Peyer's patch (tissue), 4 donors: ENCODE data around the gene PBX4. TPM values are rescaled to one million over a fixed set of nuclear protein-coding genes. Genes with fewer than 3 reads are reported as not detected.
A peak's percentile ranks its signal among the peaks of the same experiment; 100 is the strongest.

Source experiments
- DNase-seq, 3 donors: peaks; one replicate each; pipeline ENCODE4 v3.0.0-alpha.2; 2017 to 2019
- H3K27ac ChIP-seq, 4 donors: fragments of 200-600 bp; sonication (generic); one replicate each; pipeline ENCODE4 v1.5.1; 2016 to 2019
- H3K27me3 ChIP-seq, 2 donors: fragments of 200-600 bp; sonication (generic); one replicate each; pipeline ENCODE4 v1.5.1; 2019
- H3K36me3 ChIP-seq, 3 donors: fragments of 200-600 bp; sonication (generic); one replicate each; pipeline ENCODE4 v1.5.1; 2016 to 2019
- H3K4me1 ChIP-seq, 4 donors: fragments of 200-600 bp; sonication (generic); one replicate each; pipeline ENCODE4 v1.5.1; 2016 to 2019
- H3K4me3 ChIP-seq, 4 donors: fragments of 200-600 bp; sonication (generic); 1 replicate in 3 of 4; 2 replicates in 1 of 4; pipeline ENCODE4 v1.5.1; 2016 to 2019; ENCODE audit warnings: mild to moderate bottlenecking in 1 of 4
- H3K9me3 ChIP-seq, 4 donors: fragments of 200-600 bp; sonication (generic); one replicate each; pipeline ENCODE4 v1.5.1; 2016 to 2019; ENCODE audit warnings: mild to moderate bottlenecking in 1 of 4
- CTCF ChIP-seq, 6 experiments: fragments of 450-650 bp in 4 of 6; fragments of 200-600 bp in 2 of 6; sonication (generic) in 1 of 6; IDR thresholded peaks; one replicate each; pipeline ENCODE4 v1.5.1; 2017 to 2019; ENCODE audit warnings: antibody characterized with exemption in 6 of 6, mild to moderate bottlenecking in 3 of 6, moderate library complexity in 1 of 6
- POLR2A ChIP-seq, 2 donors: fragments of 450-650 bp; IDR thresholded peaks; one replicate each; pipeline ENCODE4 v1.5.1; 2017; ENCODE audit warnings: antibody characterized with exemption in 2 of 2, mild to moderate bottlenecking in 2 of 2, moderate library complexity in 2 of 2
- total RNA-seq, 4 donors: library from RNA; depleted of rRNA; stranded (reverse); fragments of >200 nt; gene quantifications; one replicate each; pipeline ENCODE4 v1.1.0, GENCODE V29; 2016

PBX4 gene
- total RNA-seq, 4 donors from 2014 or later = 6.8 to 23.1 (median 14.1) TPM

GRCh38 chr19:19661675-19662251 lies 43.3 kb upstream of the PBX4 start:
- peaks cover 0 to 37% (median 0%) of the 10 kb centered on the region in 3 donors for H3K36me3 ChIP-seq
- H3K27me3 ChIP-seq = no peaks in the 10 kb centered on the region
- TF ChIP-seq POLR2A (IDR thresholded peaks at IDR 0.05) (no peak), CTCF (IDR thresholded peaks at IDR 0.05) (no peak)
- no peaks in the 10 kb centered on the region for H3K9me3 ChIP-seq
- H3K4me1 ChIP-seq = peaks cover 0 to 22% (median 8%) of the 10 kb centered on the region in 4 donors
- H3K27ac ChIP-seq = peak overlapping the region in 3 of 4 donors; percentile 19 to 96 (median 95)
- H3K4me3 ChIP-seq = peak overlapping the region in 2 of 4 donors; percentile 13 to 84
- peak in 2 of 3 donors; percentile 65 to 70 for DNase-seq

- no peak for TF ChIP-seq POLR2A (IDR thresholded peaks at IDR 0.05)
- TF ChIP-seq CTCF (IDR thresholded peaks at IDR 0.05) = no peak
- Histone ChIP-seq H3K9me3 (no peaks in the 10 kb centered on the region), H3K4me3 (peak overlapping the region in 1 of 4 donors; percentile 13), H3K27me3 (no peaks in the 10 kb centered on the region), H3K27ac (peak overlapping the region in 3 of 4 donors; percentile 19 to 96 (median 95)), H3K4me1 (peaks cover 0 to 22% (median 8%) of the 10 kb centered on the region in 4 donors), H3K36me3 (peaks cover 0 to 43% (median 0%) of the 10 kb centered on the region in 3 donors)
- no peak for DNase-seq
Measured at GRCh38 chr19:19661141-19661674, 42.7 kb upstream of the PBX4 start.

- Histone ChIP-seq H3K4me1 (peaks cover 0 to 22% (median 8%) of the 10 kb centered on the region in 4 donors), H3K4me3 (no peak overlapping the region), H3K27ac (no peak overlapping the region), H3K27me3 (no peaks in the 10 kb centered on the region), H3K36me3 (peaks cover 0 to 58% (median 0%) of the 10 kb centered on the region in 3 donors), H3K9me3 (no peaks in the 10 kb centered on the region)
- TF ChIP-seq POLR2A (IDR thresholded peaks at IDR 0.05) = no peak
- no peak for TF ChIP-seq CTCF (IDR thresholded peaks at IDR 0.05)
- no peak for DNase-seq
Measured at GRCh38 chr19:19659646-19660245, 41.3 kb upstream of the PBX4 start.

GRCh38 chr19:19657397-19657783 lies 38.9 kb upstream of the PBX4 start:
- TF ChIP-seq POLR2A (IDR thresholded peaks at IDR 0.05) (no peak), CTCF (IDR thresholded peaks at IDR 0.05) (no peak)
- Histone ChIP-seq H3K9me3 (no peaks in the 10 kb centered on the region), H3K27ac (no peak overlapping the region), H3K4me1 (peaks cover 0 to 15% (median 5%) of the 10 kb centered on the region in 4 donors), H3K4me3 (no peak overlapping the region), H3K27me3 (no peaks in the 10 kb centered on the region), H3K36me3 (peaks cover 0 to 81% (median 0%) of the 10 kb centered on the region in 3 donors)
- DNase-seq = no peak

- DNase-seq = no peak
- TF ChIP-seq POLR2A (IDR thresholded peaks at IDR 0.05) (no peak), CTCF (IDR thresholded peaks at IDR 0.05) (no peak)
- Histone ChIP-seq H3K27ac (no peak overlapping the region), H3K4me3 (no peak overlapping the region), H3K9me3 (no peaks in the 10 kb centered on the region), H3K4me1 (peaks cover 0 to 9% (median 3%) of the 10 kb centered on the region in 4 donors), H3K27me3 (no peaks in the 10 kb centered on the region), H3K36me3 (peaks cover 0 to 88% (median 0%) of the 10 kb centered on the region in 3 donors)
Measured at GRCh38 chr19:19656451-19657396, 38.2 kb upstream of the PBX4 start.
